Cerebellar nuclear complex (tissue), 1 donor: ENCODE measurements around the gene IRX2.

Source experiments
- DNase-seq, 2 experiments: peaks; one replicate each; lab custom pipeline; 2025; lab: John Stamatoyannopoulos, UW

Gene IRX2

GRCh38 chr5:2697041-2697440, 54.4 kb downstream of the IRX2 start:
- no peak for DNase-seq
